HG03520 (cell line): Measurements from ENCODE around the gene LIMS1.
"Not testable (repeated sequence)": the region's sequence is repeated elsewhere in the genome, so short reads cannot be mapped to it uniquely, and the experiment has no call there.

Experiments
- ATAC-seq: cut with Tn5 transposase; IDR thresholded peaks from one replicate; pipeline ENCODE4 v1.9.1; 2021; ENCODE audit warnings: mild to moderate bottlenecking, moderate library complexity; ENCODE audit not compliant: unreplicated experiment

Gene LIMS1

DNA sequence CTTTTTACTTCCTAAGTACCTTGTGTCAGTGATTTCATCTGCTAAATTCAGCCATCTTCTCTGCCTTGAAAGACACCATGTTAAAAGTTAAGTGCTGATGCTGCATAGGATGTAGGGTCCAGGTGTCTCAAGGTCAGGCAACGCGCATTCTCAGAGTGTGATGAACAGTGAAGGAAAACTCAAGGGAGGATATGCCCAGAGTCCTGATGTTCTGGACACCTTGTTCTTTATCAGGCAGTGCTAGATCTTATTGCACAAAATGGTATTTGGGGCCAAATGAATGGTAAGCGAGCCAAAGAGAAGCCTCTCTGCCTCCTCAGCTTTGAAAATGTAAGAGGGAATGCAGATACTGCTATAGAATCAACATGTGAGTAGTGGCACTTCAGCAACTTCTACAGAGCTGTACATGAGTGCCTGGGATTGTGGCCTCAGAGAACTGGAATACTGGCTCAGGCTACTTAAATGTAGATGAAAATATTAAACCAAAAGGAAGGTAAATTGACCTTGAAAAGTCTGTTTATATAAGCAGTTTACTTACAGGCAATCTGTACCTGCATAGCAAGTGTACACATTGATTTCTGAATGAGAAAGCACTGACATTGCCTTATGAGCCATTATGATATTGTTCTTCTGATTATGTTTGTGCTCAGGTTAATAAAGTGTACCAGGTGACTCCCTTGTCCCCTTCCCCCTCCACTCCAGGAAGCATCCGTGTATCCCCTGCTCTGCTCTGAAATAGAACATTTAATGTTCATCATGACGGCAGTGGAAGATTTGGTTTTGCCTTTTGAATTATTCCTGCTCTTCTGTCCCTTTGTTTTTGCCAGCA is 98.3 kb downstream of the LIMS1 start:
- no peak for ATAC-seq

GRCh38 chr2:108633409-108633808 is 99.1 kb downstream of the LIMS1 start:
- ATAC-seq: no peak

GRCh38 chr2:108634011-108634410 is 99.7 kb downstream of the LIMS1 start:
- ATAC-seq: no peak

DNA sequence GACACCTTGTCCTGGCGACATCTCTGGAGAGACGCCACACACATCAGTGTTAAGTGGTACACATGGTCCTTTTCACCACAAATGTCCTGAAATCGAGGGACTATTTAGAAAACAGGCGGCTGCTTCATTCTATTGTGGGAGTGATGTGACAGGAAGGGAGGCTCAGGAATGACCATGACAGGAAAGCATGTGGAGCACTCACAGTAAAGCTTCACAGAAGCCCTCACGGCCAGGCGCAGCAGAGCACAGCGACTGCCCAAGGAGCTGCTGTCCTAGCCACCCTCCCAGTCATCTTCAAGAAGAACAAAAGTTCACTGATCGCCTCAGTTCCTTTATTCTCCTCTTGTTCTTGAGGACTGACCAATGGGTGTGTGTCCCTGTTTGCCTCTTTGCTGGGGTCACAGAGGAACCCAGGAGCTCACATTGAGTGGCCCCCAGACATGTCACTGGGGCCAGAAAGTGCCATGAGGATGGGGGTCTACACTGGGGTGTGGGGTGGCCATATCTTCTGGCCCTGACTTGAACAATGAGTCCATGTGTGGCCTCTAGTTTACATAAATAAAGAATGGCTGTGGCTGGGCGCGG is 100.4 kb downstream of the LIMS1 start:
- ATAC-seq: no peak

- no peak for ATAC-seq
Measured at GRCh38 chr2:108635630-108636354, 101.5 kb downstream of the LIMS1 start.

DNA sequence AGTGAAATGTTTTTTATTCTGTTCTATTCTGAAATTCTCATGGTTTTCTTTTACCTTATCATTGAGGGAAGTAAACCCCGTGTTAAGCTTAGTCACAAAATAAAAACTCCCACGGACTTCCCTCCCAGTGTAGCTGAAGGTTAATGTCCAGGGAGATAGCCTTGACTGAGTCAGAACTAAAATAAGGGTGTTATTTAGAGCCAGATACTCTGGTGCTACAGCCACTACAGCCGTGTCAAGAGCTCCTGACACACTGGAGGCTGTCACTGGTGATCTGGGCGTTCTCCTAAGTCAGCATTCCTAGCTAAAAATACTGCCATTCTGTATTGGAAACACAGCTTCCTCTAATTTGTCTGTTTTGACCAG is 103.0 kb downstream of the LIMS1 start:
- ATAC-seq: no peak

DNA sequence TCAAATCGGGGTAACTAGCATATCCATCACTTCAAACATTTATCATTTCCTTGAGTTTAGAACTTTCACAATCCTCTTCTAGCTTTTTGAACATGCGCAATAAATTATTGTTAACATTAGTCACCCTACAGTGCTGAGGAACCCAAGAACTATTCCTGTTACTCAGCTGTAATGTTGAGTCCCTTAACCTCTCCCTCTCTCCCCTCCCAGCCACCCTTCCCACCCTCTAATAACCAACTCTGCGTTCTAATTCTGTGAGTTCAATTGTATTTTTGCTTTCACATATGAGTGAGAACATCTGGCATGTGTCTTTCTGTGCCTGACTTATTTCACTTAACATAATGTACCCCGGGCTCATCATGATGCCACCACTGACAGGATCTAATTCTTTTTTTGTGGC is 106.5 kb downstream of the LIMS1 start:
- ATAC-seq: no peak

DNA sequence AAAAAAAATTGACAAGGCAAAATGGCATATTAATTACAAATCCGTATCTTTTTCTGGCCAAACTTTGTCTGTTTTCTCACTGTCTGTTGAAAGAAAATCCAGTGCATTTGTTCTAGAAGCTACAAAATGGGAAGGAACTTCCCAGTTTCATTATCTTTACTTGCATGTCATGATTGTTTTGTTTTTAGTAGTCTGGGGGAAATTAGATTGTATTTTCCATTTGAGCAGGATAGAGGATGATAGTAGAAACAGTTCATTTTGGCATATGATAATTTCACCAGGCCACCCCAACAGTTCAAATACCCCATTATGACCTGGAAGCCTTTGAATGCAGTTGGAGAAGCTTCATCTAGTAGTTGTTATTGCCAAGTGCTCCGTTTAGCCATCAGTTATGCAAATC is 107.5 kb downstream of the LIMS1 start:
- ATAC-seq: no peak

- ATAC-seq: no peak
Measured at GRCh38 chr2:108643261-108643849, 109.1 kb downstream of the LIMS1 start.

DNA sequence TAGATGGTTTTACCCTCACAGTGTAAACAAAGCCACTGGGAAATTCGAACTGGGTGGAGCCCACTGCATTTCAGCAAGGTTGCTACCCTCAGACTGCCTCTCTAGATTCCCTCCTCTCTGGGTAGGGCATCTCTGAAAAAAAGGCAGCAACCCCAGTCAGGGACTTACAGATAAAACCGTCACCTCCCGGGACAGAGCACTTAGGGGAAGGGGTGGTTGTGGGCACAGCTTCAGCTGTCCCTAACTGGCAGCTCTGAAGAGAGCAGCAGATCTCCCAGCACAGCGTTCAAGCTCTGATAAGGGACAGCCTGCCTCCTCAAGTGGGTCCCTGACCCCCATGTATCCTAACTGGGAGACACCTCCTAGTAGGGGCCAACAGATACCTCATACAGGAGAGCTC is 109.6 kb downstream of the LIMS1 start:
- ATAC-seq: not testable (repeated sequence)

- ATAC-seq: not testable (repeated sequence)
Measured at GRCh38 chr2:108644446-108644845, 110.2 kb downstream of the LIMS1 start.

GRCh38 chr2:108648796-108649195 is 114.5 kb downstream of the LIMS1 start:
- ATAC-seq: not testable (repeated sequence)

DNA sequence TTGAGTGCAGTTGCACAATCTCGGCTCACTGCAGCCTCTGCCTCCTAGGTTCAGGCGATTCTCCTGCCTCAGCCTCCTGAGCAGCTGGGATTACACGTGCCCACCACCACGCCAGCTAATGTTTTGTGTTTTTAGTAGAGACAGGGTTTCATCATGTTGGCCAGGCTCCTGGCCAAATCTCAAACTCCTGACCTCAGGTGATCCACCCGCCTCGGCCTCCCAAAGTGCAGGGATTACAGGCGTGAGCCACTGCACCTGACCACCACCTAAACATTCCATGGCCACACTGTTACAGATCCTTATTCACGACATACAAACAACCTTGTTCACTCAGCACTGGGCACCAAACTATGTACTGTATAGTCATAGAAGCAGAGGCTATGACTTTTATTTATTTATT is 116.2 kb downstream of the LIMS1 start:
- ATAC-seq: not testable (repeated sequence)

DNA sequence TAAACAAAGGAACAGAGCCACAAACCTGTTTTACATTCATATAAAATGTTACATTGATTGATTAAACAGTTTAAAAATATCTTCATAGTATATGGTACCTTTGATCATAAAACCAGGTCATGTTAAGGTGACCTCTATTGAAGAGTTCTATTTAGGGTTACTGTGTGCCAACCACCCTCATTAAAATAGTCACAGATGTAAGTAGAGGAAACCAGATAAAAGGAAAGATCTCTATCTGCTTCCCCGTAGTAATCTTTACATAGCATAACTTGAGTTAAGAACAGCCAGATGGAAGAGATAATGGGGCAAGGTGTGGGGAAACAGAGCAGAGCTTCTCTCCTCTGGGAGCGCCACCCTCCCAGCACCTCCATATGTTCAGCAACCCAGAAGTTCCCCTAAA is 117.2 kb downstream of the LIMS1 start:
- not testable (repeated sequence) for ATAC-seq

- ATAC-seq: peak; percentile 94
Measured at GRCh38 chr2:108652187-108652931, 118.1 kb downstream of the LIMS1 start.

- not testable (repeated sequence) for ATAC-seq
Measured at GRCh38 chr2:108653425-108653824, 119.2 kb downstream of the LIMS1 start.

DNA sequence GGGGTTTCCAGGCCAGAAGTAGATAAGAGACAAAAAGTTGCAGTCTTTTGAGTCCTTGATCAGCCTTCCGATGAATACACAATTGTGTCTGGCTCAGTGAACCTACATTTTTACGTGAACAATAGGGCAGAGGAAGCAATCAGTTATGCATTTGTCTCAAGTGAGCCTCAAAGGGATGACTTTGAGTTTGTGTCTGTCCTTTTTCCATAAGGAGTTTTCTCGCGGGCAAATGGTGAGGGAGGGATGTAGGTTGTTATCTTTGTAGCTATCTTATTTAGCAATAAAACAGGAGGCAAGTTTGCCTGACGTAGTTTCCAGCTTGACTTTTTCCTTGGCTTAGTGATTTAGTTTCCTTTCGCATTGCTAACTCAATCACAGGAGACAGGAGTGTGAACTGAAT is 119.6 kb downstream of the LIMS1 start:
- ATAC-seq: not testable (repeated sequence)

DNA sequence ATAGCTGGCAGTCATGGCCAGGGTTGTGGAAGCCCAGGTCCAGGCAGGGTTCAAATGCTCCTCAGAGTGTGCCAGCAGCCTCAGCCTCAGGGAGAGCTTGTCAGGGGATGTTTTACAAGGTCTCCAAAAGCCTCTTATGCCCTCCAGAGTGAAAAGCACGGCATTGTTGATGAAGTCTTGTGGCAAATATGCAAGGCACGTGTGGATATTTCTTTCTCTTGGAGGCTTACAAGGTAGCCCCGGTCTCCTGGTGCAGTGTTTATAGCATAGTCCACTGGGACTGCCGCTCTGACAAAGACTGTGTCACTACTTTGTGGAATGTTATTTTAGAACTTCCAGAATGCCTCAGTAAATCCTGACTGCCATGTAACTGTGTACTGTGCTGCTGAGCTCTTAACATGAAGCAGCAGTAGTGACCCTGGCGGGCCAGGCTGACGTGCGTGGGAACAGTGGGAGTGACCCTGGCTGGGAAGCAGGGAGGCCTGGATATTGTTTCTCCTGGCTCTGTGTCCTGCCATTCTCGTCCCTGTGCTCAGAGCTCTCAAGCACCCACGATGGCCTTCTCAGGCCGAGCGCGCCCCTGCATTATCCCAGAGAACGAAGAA is 120.4 kb downstream of the LIMS1 start:
- ATAC-seq: not testable (repeated sequence)

DNA sequence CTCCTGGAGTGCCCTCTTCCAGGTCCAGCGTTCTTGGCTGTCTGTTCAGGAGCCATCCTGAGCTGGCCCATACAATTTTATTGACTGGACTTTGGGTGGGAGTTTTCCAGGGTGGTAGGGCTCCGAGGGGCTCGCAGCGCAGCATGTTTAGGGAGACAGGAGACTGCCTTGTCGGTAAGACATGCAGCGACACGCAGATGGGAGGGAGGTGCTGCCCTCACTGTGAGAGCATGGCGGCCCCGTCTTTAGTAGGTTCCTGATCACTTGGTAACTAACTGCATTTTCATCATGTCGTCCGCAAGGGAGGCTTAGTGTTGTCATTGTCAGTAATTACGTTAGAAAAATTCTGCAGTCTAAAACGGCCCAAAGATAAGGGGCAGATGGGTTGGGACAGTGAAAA is 121.0 kb downstream of the LIMS1 start:
- ATAC-seq: not testable (repeated sequence)

DNA sequence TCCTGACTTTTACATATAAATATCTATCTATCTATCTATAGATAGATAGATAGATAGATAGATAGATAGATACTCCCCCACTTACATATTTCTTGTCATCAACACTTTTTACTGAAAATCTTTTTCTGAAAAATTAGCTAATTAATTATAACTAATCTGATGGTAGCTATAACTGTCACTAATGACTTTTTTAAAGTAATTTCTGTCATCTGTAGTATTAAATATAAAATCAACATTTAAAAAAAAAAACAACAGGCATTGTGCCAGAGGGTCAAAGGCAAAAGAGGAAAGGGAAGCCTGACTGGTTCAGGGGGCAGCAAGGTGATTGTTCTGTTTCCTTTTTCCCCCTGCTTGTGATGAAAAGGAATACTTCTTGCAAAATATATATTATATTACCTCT is 122.0 kb downstream of the LIMS1 start:
- ATAC-seq: not testable (repeated sequence)
